Neuronal stem cell (in vitro differentiated cells): ENCODE data around the gene SCYGR1.
"Not testable (repeated sequence)": the region's sequence is repeated elsewhere in the genome, so short reads cannot be mapped to it uniquely, and the experiment has no call there.

Experiments
- DNase-seq: peaks from one replicate; pipeline ENCODE4 v3.0.0-alpha.2; 2013; ENCODE audit warnings: low spot score
- H2AFZ ChIP-seq: one replicate; pipeline ENCODE4 v1.6.1; 2013; ENCODE audit warnings: mild to moderate bottlenecking, low read length, inconsistent platforms
- H2AK5ac ChIP-seq: 2 replicates; pipeline ENCODE4 v1.6.1; 2013; ENCODE audit warnings: low read depth, mild to moderate bottlenecking, inconsistent platforms, low read length, moderate library complexity, mixed read lengths
- H2BK120ac ChIP-seq: 2 replicates; pipeline ENCODE4 v1.6.1; 2013; ENCODE audit warnings: low read depth, mild to moderate bottlenecking, inconsistent platforms, low read length, moderate library complexity, mixed read lengths
- H2BK12ac ChIP-seq: one replicate; pipeline ENCODE4 v1.6.1; 2013; ENCODE audit warnings: low read length, inconsistent platforms
- H2BK15ac ChIP-seq: 2 replicates; pipeline ENCODE4 v1.6.1; 2013; ENCODE audit warnings: mild to moderate bottlenecking, low read length, inconsistent platforms, mixed read lengths
- H2BK5ac ChIP-seq: one replicate; pipeline ENCODE4 v1.6.1; 2013; ENCODE audit warnings: inconsistent platforms, mild to moderate bottlenecking, low read length, moderate library complexity
- H3K14ac ChIP-seq: one replicate; pipeline ENCODE4 v1.6.1; 2013; ENCODE audit warnings: low read length, inconsistent platforms
- H3K18ac ChIP-seq: 2 replicates; pipeline ENCODE4 v1.6.1; 2013; ENCODE audit warnings: low read length, inconsistent platforms
- H3K23ac ChIP-seq: 2 replicates; pipeline ENCODE4 v1.6.1; 2013; ENCODE audit warnings: low read depth, mild to moderate bottlenecking, mixed read lengths, low read length, inconsistent platforms; ENCODE audit not compliant: poor library complexity
- H3K27ac ChIP-seq: replicated peaks from 3 replicates; pipeline ENCODE4 v1.5.1; 2013; ENCODE audit warnings: low read length, inconsistent platforms
- H3K27me3 ChIP-seq, 3 experiments: 2 replicates each; pipeline ENCODE4 v1.6.1; 2013; ENCODE audit warnings: low read length in 3 of 3, mild to moderate bottlenecking in 2 of 3, inconsistent platforms in 1 of 3, low read depth in 1 of 3, mixed read lengths in 1 of 3, moderate library complexity in 1 of 3; ENCODE audit not compliant: control insufficient read depth in 3 of 3, insufficient read depth in 3 of 3
- H3K36me3 ChIP-seq, 2 donors: replicated peaks in 1 of 2; 2 replicates each; pipeline ENCODE4 v1.6.1; 2013; ENCODE audit warnings: low read length in 2 of 2; ENCODE audit not compliant: control insufficient read depth in 2 of 2, insufficient read depth in 2 of 2
- H3K4ac ChIP-seq: 2 replicates; pipeline ENCODE4 v1.6.1; 2013; ENCODE audit warnings: inconsistent platforms, mild to moderate bottlenecking, low read length, moderate library complexity
- H3K4me1 ChIP-seq, 2 donors: 1 replicate in 1 of 2; 2 replicates in 1 of 2; pipeline ENCODE4 v1.6.1; 2013; ENCODE audit warnings: low read length in 2 of 2, low read depth in 1 of 2; ENCODE audit not compliant: control insufficient read depth in 2 of 2, insufficient read depth in 1 of 2
- H3K4me2 ChIP-seq: one replicate; pipeline ENCODE4 v1.6.1; 2013; ENCODE audit warnings: mild to moderate bottlenecking, low read length, inconsistent platforms; ENCODE audit not compliant: insufficient read depth, poor library complexity, severe bottlenecking
- H3K4me3 ChIP-seq, 2 donors: 2 replicates each; pipeline ENCODE4 v1.5.1; 2013; ENCODE audit warnings: low read length in 2 of 2, mild to moderate bottlenecking in 2 of 2, inconsistent platforms in 1 of 2, moderate library complexity in 1 of 2
- H3K79me1 ChIP-seq: one replicate; pipeline ENCODE4 v1.6.1; 2013; ENCODE audit warnings: low read depth, mild to moderate bottlenecking, inconsistent platforms, low read length, moderate library complexity
- H3K9ac ChIP-seq: one replicate; pipeline ENCODE4 v1.6.1; 2013; ENCODE audit warnings: mild to moderate bottlenecking, low read depth, low read length, inconsistent platforms; ENCODE audit not compliant: poor library complexity
- H3K9me3 ChIP-seq, 2 donors: replicated peaks in 1 of 2; 2 replicates each; pipeline versions ENCODE3 to v1.6.1; 2013; ENCODE audit warnings: low read length in 2 of 2, mild to moderate bottlenecking in 2 of 2, inconsistent platforms in 1 of 2, low read depth in 1 of 2, mixed read lengths in 1 of 2, moderate library complexity in 1 of 2; ENCODE audit not compliant: control insufficient read depth in 2 of 2, insufficient read depth in 1 of 2
- H4K8ac ChIP-seq: one replicate; pipeline ENCODE4 v1.6.1; 2013; ENCODE audit warnings: low read depth, mild to moderate bottlenecking, inconsistent platforms, low read length, moderate library complexity
- H4K91ac ChIP-seq: one replicate; pipeline ENCODE4 v1.6.1; 2013; ENCODE audit warnings: low read length, low read depth, mild to moderate bottlenecking, inconsistent platforms; ENCODE audit not compliant: poor library complexity
- WGBS, 2 donors: extraction: QIAGEN DNeasy Blood & Tissue Kit; methylation state at CpG; one replicate each; pipeline ENCODE4 v1.1.7; 2013; ENCODE audit warnings: missing lambda C conversion rate in 2 of 2, mixed read lengths in 1 of 2; ENCODE audit not compliant: insufficient read length in 2 of 2, insufficient replicate concordance in 1 of 2; ENCODE audit errors: extremely low coverage in 2 of 2; 5-methylcytosine and 5-hydroxymethylcytosine counted together

SCYGR1 gene

GRCh38 chr2:227364585-227365263 is 23.0 kb downstream of the SCYGR1 start:
- no CpG with 5 or more reads among the region's 11 CpGs for WGBS, 2 donors
- H3K4me1 ChIP-seq, H2BK12ac ChIP-seq, DNase-seq, H2BK5ac ChIP-seq, H3K18ac ChIP-seq, H3K4me2 ChIP-seq, H2AK5ac ChIP-seq, H3K4ac ChIP-seq, H2BK15ac ChIP-seq, H3K27ac ChIP-seq, H3K23ac ChIP-seq, H3K27me3 ChIP-seq, H2BK120ac ChIP-seq, H3K4me3 ChIP-seq, H3K79me1 ChIP-seq, H2AFZ ChIP-seq, H3K9ac ChIP-seq, H3K14ac ChIP-seq, H3K9me3 ChIP-seq, H4K91ac ChIP-seq, H4K8ac ChIP-seq: not testable (repeated sequence)
- H3K36me3 ChIP-seq = peaks cover 2 to 20% of the 10 kb centered on the region in 2 donors

- no peak overlapping the region for H3K4ac ChIP-seq
- H3K79me1 ChIP-seq = no peaks in the 10 kb centered on the region
- H2BK5ac ChIP-seq = no peak overlapping the region
- DNase-seq = no peak
- no peaks in the 10 kb centered on the region for H3K27me3 ChIP-seq
- H2BK12ac ChIP-seq = no peak overlapping the region
- H3K23ac ChIP-seq = no peak overlapping the region
- H4K91ac ChIP-seq = no peak overlapping the region
- no peak overlapping the region for H3K14ac ChIP-seq
- no peak overlapping the region for H2AK5ac ChIP-seq
- no peak overlapping the region for H3K27ac ChIP-seq
- no peak overlapping the region for H3K4me3 ChIP-seq
- no peak overlapping the region for H3K9ac ChIP-seq
- H3K4me1 ChIP-seq = no peaks in the 10 kb centered on the region
- H3K18ac ChIP-seq = no peak overlapping the region
- H2AFZ ChIP-seq = no peak overlapping the region
- no peak overlapping the region for H4K8ac ChIP-seq
- H3K9me3 ChIP-seq = no peaks in the 10 kb centered on the region
- no CpG with 5 or more reads among the region's 6 CpGs for WGBS, 2 donors
- no peak overlapping the region for H2BK120ac ChIP-seq
- H3K4me2 ChIP-seq = no peak overlapping the region
- no peak overlapping the region for H2BK15ac ChIP-seq
- peaks cover 2 to 29% of the 10 kb centered on the region in 2 donors for H3K36me3 ChIP-seq
These were observed 24.0 kb downstream of the SCYGR1 start for GRCh38 chr2:227363756-227364155.

- Histone ChIP-seq H3K14ac (no peak overlapping the region), H3K4ac (no peak overlapping the region), H3K9me3 (no peaks in the 10 kb centered on the region), H3K9ac (no peak overlapping the region), H2BK12ac (no peak overlapping the region), H3K4me2 (no peak overlapping the region), H2BK15ac (no peak overlapping the region), H3K4me3 (no peak overlapping the region), H2BK5ac (no peak overlapping the region), H3K36me3 (peaks cover 7 to 63% of the 10 kb centered on the region in 2 donors), H2AK5ac (no peak overlapping the region), H4K91ac (no peak overlapping the region), H3K23ac (no peak overlapping the region), H3K4me1 (no peaks in the 10 kb centered on the region), H3K27ac (no peak overlapping the region), H3K79me1 (no peaks in the 10 kb centered on the region), H2AFZ (no peak overlapping the region), H2BK120ac (no peak overlapping the region), H3K18ac (no peak overlapping the region), H4K8ac (no peak overlapping the region), H3K27me3 (no peaks in the 10 kb centered on the region)
- no peak for DNase-seq
- no CpG with 5 or more reads among the region's 5 CpGs for WGBS, 2 donors
These were observed 27.4 kb downstream of the SCYGR1 start for GRCh38 chr2:227360351-227360750.

DNA sequence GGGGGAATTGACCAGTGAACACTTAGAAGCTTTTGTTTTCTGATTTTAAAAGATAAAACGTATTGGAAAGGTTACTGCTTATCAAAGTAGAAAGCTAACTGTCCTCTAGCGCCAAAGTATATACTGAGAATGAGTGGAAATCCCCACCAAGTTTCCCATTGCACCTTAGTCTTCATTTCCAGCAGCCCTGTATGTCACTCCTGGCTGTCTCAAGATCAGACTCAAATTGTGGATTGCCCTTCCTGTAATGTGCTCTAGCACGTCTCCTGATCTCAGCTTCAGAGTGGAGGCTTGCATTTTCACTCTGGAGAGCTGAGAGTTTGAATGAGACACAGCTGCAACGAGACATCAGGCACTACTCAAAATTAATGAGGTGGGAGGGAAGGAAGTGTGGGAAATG is 36.1 kb downstream of the SCYGR1 start:
- Histone ChIP-seq H3K27ac (no peak overlapping the region), H3K36me3 (peaks cover 7 to 81% of the 10 kb centered on the region in 2 donors)
- WGBS, 2 donors = no CpG with 5 or more reads among the region's 4 CpGs

More for the DNA sequence above, 36.1 kb downstream of the SCYGR1 start:
- Histone ChIP-seq H2AK5ac (no peak overlapping the region), H3K9me3 (no peaks in the 10 kb centered on the region), H3K4me1 (no peaks in the 10 kb centered on the region), H3K14ac (no peak overlapping the region), H4K91ac (no peak overlapping the region), H3K4ac (no peak overlapping the region), H4K8ac (no peak overlapping the region), H2BK12ac (no peak overlapping the region), H2AFZ (no peak overlapping the region), H3K23ac (no peak overlapping the region), H2BK5ac (no peak overlapping the region), H3K27me3 (no peaks in the 10 kb centered on the region), H3K4me2 (no peak overlapping the region), H3K18ac (no peak overlapping the region), H3K79me1 (no peaks in the 10 kb centered on the region), H2BK15ac (no peak overlapping the region), H3K4me3 (no peak overlapping the region), H2BK120ac (no peak overlapping the region), H3K9ac (no peak overlapping the region)
- no peak for DNase-seq
